HEK293 (cell line): ENCODE results near the gene NCKAP5L.

Source experiments
- FEZF1 ChIP-seq: fragments of 450-650 bp; formaldehyde crosslinking; IDR thresholded peaks from 2 replicates; pipeline ENCODE4 v1.5.1; 2016; ENCODE audit warnings: missing biosample characterization, missing genetic modification characterization
- INSM2 ChIP-seq: fragments of 450-650 bp; formaldehyde crosslinking; IDR thresholded peaks from 2 replicates; pipeline ENCODE4 v1.5.1; 2016; ENCODE audit warnings: missing biosample characterization, missing genetic modification characterization
- KLF17 ChIP-seq: fragments of 450-650 bp; formaldehyde crosslinking; IDR thresholded peaks from 2 replicates; pipeline ENCODE4 v1.5.1; 2016; ENCODE audit warnings: missing biosample characterization, missing genetic modification characterization
- KLF7 ChIP-seq: fragments of 450-650 bp; formaldehyde crosslinking; IDR thresholded peaks from 2 replicates; pipeline ENCODE4 v1.5.1; 2016; ENCODE audit warnings: missing biosample characterization, missing genetic modification characterization, borderline replicate concordance
- MEIS1 ChIP-seq: sonication (generic); formaldehyde crosslinking; IDR thresholded peaks from 2 replicates; pipeline ENCODE4 v1.8.1; 2022; ENCODE audit warnings: missing genetic modification reagents, mild to moderate bottlenecking, borderline replicate concordance
- PBX3 ChIP-seq: sonication (generic); formaldehyde crosslinking; IDR thresholded peaks from 2 replicates; pipeline ENCODE4 v1.8.1; 2022; ENCODE audit warnings: mild to moderate bottlenecking, moderate library complexity, missing genetic modification reagents
- REPIN1 ChIP-seq: fragments of 450-650 bp; formaldehyde crosslinking; IDR thresholded peaks from 2 replicates; pipeline ENCODE4 v1.5.1; 2017; ENCODE audit warnings: missing biosample characterization, missing genetic modification characterization, low read depth
- SP2 ChIP-seq: fragments of 450-650 bp; formaldehyde crosslinking; IDR thresholded peaks from 2 replicates; pipeline ENCODE4 v1.5.1; 2016; ENCODE audit warnings: missing biosample characterization, missing genetic modification characterization
- ZBTB6 ChIP-seq: fragments of 450-650 bp; formaldehyde crosslinking; IDR thresholded peaks from 2 replicates; pipeline ENCODE4 v1.5.1; 2017; ENCODE audit warnings: missing biosample characterization, missing genetic modification characterization
- ZFHX2 ChIP-seq: fragments of 450-650 bp; formaldehyde crosslinking; conservative IDR thresholded peaks from 2 replicates; pipeline ENCODE4 v1.5.1; 2016; ENCODE audit warnings: missing biosample characterization, missing genetic modification characterization
- ZIC2 ChIP-seq: fragments of 450-650 bp; formaldehyde crosslinking; IDR thresholded peaks from 2 replicates; pipeline ENCODE4 v1.5.1; 2016; ENCODE audit warnings: missing biosample characterization, missing genetic modification characterization
- ZNF211 ChIP-seq: fragments of 450-650 bp; formaldehyde crosslinking; IDR thresholded peaks from 2 replicates; pipeline ENCODE4 v1.5.1; 2016; ENCODE audit warnings: low read depth, missing biosample characterization, missing genetic modification characterization
- ZNF23 ChIP-seq: fragments of 450-650 bp; formaldehyde crosslinking; IDR thresholded peaks from 2 replicates; pipeline ENCODE4 v1.5.1; 2016; ENCODE audit warnings: missing biosample characterization, missing genetic modification characterization, borderline replicate concordance
- ZNF362 ChIP-seq: fragments of 450-650 bp; formaldehyde crosslinking; IDR thresholded peaks from 2 replicates; pipeline ENCODE4 v1.5.1; 2016; ENCODE audit warnings: missing biosample characterization, missing genetic modification characterization
- ZNF366 ChIP-seq: fragments of 450-650 bp; formaldehyde crosslinking; conservative IDR thresholded peaks from 2 replicates; pipeline ENCODE4 v1.5.1; 2016; ENCODE audit warnings: missing biosample characterization, missing genetic modification characterization
- ZNF37A ChIP-seq: fragments of 450-650 bp; IDR thresholded peaks from 2 replicates; pipeline ENCODE4 v1.5.1; 2018; ENCODE audit warnings: missing biosample characterization, missing genetic modification characterization
- ZNF433 ChIP-seq: fragments of 450-650 bp; formaldehyde crosslinking; IDR thresholded peaks from 2 replicates; pipeline ENCODE4 v1.5.1; 2016; ENCODE audit warnings: missing biosample characterization, missing genetic modification characterization, low read depth
- ZNF514 ChIP-seq: fragments of 450-650 bp; formaldehyde crosslinking; IDR thresholded peaks from 2 replicates; pipeline ENCODE4 v1.5.1; 2016; ENCODE audit warnings: missing biosample characterization, missing genetic modification characterization
- ZNF518A ChIP-seq: fragments of 450-650 bp; formaldehyde crosslinking; conservative IDR thresholded peaks from 2 replicates; pipeline ENCODE4 v1.5.1; 2016; ENCODE audit warnings: low read depth, missing biosample characterization, missing genetic modification characterization
- ZNF548 ChIP-seq: fragments of 450-650 bp; formaldehyde crosslinking; IDR thresholded peaks from 2 replicates; pipeline ENCODE4 v1.5.1; 2016; ENCODE audit warnings: missing biosample characterization, missing genetic modification characterization
- ZNF600 ChIP-seq: fragments of 450-650 bp; formaldehyde crosslinking; IDR thresholded peaks from 2 replicates; pipeline ENCODE4 v1.5.1; 2016; ENCODE audit warnings: missing biosample characterization, missing genetic modification characterization
- ZNF629 ChIP-seq: fragments of 450-650 bp; formaldehyde crosslinking; IDR thresholded peaks from 2 replicates; pipeline ENCODE4 v1.5.1; 2017; ENCODE audit warnings: missing biosample characterization, missing genetic modification characterization
- ZNF707 ChIP-seq: fragments of 450-650 bp; formaldehyde crosslinking; IDR thresholded peaks from 2 replicates; pipeline ENCODE4 v1.5.1; 2016; ENCODE audit warnings: missing biosample characterization, missing genetic modification characterization
- ZNF776 ChIP-seq: fragments of 450-650 bp; formaldehyde crosslinking; IDR thresholded peaks from 2 replicates; pipeline ENCODE4 v1.5.0; 2017; ENCODE audit warnings: missing biosample characterization, missing genetic modification characterization, borderline replicate concordance
- ZSCAN5A ChIP-seq: fragments of 450-650 bp; formaldehyde crosslinking; IDR thresholded peaks from 2 replicates; pipeline ENCODE4 v1.5.1; 2016; ENCODE audit warnings: missing biosample characterization, missing genetic modification characterization

NCKAP5L gene

GRCh38 chr12:49832836-49833421 lies 4.7 kb upstream of the NCKAP5L start (continued):
- TF ChIP-seq ZNF518A (tag by site-specific recombination), result peak; percentile 62; the same call in 1 of the 2 replicates
- TF ChIP-seq ZNF23, result no peak
- TF ChIP-seq ZIC2, result no peak
- TF ChIP-seq FEZF1 (tag by site-specific recombination), result no peak
- no peak for TF ChIP-seq REPIN1
- no peak for TF ChIP-seq PBX3 (CRISPR knock-in tag)
- TF ChIP-seq ZNF433 (tag by site-specific recombination), result no peak
- no peak; the same call in 1 of the 2 replicates for TF ChIP-seq ZFHX2 (tag by site-specific recombination)
- TF ChIP-seq INSM2 (tag by site-specific recombination), result no peak
- TF ChIP-seq SP2 (tag by site-specific recombination), result no peak
- TF ChIP-seq ZSCAN5A (tag by site-specific recombination), result no peak
- TF ChIP-seq ZNF366 (tag by site-specific recombination), result 0 out of 2 replicates have a peak, but pooled peaks have one; percentile 45
- no peak for TF ChIP-seq ZNF707
- no peak for TF ChIP-seq ZNF211 (tag by site-specific recombination)
- no peak for TF ChIP-seq ZNF514 (tag by site-specific recombination)
- TF ChIP-seq KLF17, result no peak
- TF ChIP-seq KLF7, result no peak
- no peak for TF ChIP-seq ZNF37A (tag by site-specific recombination)
- TF ChIP-seq ZBTB6 (tag by site-specific recombination), result no peak
- no peak for TF ChIP-seq ZNF548
- TF ChIP-seq ZNF600 (tag by site-specific recombination), result peak; percentile 89
- no peak for TF ChIP-seq ZNF362 (tag by site-specific recombination)
- TF ChIP-seq MEIS1 (CRISPR knock-in tag), result no peak
- no peak for TF ChIP-seq ZNF629 (tag by site-specific recombination)
- TF ChIP-seq ZNF776 (tag by site-specific recombination), result no peak
